Measurements from ENCODE around the gene PITPNM3.

The PITPNM3 gene

GRCh38 chr17:6525141-6525540 lies 31.2 kb downstream of the PITPNM3 start:
- no peak for DNase-seq

- DNase-seq = no peak
Measured at GRCh38 chr17:6524520-6524919, 31.8 kb downstream of the PITPNM3 start.

- DNase-seq = no peak
Measured at GRCh38 chr17:6523809-6524355, 32.5 kb downstream of the PITPNM3 start.

GRCh38 chr17:6523330-6523729 lies 33.0 kb downstream of the PITPNM3 start:
- peak; percentile 33 for DNase-seq

- no peak for DNase-seq
Measured at GRCh38 chr17:6521586-6521985, 34.8 kb downstream of the PITPNM3 start.

GRCh38 chr17:6517062-6517461 lies 39.3 kb downstream of the PITPNM3 start:
- DNase-seq = no peak

- DNase-seq = no peak
Measured at GRCh38 chr17:6514371-6514770, 42.0 kb downstream of the PITPNM3 start.

- DNase-seq = no peak
Measured at GRCh38 chr17:6512552-6512951, 43.8 kb downstream of the PITPNM3 start.

GRCh38 chr17:6510321-6510977 lies 45.9 kb downstream of the PITPNM3 start:
- no peak for DNase-seq

- no peak for DNase-seq
Measured at GRCh38 chr17:6509921-6510320, 46.4 kb downstream of the PITPNM3 start.

GRCh38 chr17:6509031-6509771 lies 47.2 kb downstream of the PITPNM3 start:
- peak; percentile 36 for DNase-seq

GRCh38 chr17:6508519-6509030 lies 47.8 kb downstream of the PITPNM3 start:
- DNase-seq = no peak

GRCh38 chr17:6508016-6508415 lies 48.3 kb downstream of the PITPNM3 start:
- DNase-seq = no peak

GRCh38 chr17:6507535-6507934 lies 48.8 kb downstream of the PITPNM3 start:
- peak; percentile 66 for DNase-seq

- DNase-seq = peak; percentile 26
Measured at GRCh38 chr17:6506679-6507231, 49.6 kb downstream of the PITPNM3 start.

- DNase-seq = no peak
Measured at GRCh38 chr17:6505425-6506142, 50.8 kb downstream of the PITPNM3 start.

- no peak for DNase-seq
Measured at GRCh38 chr17:6503641-6504195, 52.6 kb downstream of the PITPNM3 start.

GRCh38 chr17:6502871-6503509 lies 53.4 kb downstream of the PITPNM3 start:
- DNase-seq = no peak

- no peak for DNase-seq
Measured at GRCh38 chr17:6502142-6502541, 54.2 kb downstream of the PITPNM3 start.

- no peak for DNase-seq
Measured at GRCh38 chr17:6501359-6501758, 55.0 kb downstream of the PITPNM3 start.

- DNase-seq = no peak
Measured at GRCh38 chr17:6498901-6499540, 57.3 kb downstream of the PITPNM3 start.

- DNase-seq = no peak
Measured at GRCh38 chr17:6498356-6498755, 58.0 kb downstream of the PITPNM3 start.
